NCI-H524 treated with DMSO at 0.1 percent for 48 hours (cell line): ENCODE data around the gene INTS1.

Experiments
- DNase-seq: peaks from one replicate; lab custom pipeline; 2025; lab: John Stamatoyannopoulos, UW

The INTS1 gene

DNA sequence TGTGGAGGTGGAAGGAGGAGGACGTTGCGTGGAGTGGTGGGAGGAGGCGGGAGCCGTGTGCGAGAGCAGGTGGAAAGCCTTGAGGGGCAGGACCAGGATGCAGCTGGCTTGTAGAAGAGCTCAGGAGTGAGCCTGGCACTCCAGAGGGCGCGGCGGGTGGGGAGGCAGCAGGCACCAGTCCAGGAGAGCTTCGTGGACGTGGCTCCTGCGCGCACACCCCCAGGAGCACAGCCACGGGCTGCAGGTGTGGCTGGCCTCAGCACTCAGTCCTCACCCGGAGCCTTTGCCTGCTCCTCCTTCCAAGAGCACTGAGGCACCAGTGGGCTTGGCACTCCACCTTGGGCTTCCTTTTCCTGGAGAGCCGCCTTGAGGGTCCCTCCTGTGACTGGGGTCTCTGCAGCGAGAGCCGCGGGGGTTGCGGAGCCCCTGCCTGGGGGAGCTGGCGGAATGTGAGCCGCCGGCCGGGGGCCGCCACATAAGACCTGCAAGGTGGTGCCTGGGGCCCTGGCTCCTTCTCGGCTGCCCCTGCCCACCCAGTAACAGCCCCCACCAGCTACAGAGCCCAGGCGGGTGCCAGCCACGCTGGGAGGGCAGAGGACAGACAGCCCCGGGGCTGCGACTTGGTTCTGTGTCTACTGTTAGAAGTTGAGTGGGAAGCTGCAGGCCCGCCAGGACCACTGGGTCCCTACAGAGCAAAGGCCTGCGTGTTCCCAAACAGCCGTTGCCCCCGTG, 37.4 kb upstream of the INTS1 start:
- DNase-seq, result no peak

DNA sequence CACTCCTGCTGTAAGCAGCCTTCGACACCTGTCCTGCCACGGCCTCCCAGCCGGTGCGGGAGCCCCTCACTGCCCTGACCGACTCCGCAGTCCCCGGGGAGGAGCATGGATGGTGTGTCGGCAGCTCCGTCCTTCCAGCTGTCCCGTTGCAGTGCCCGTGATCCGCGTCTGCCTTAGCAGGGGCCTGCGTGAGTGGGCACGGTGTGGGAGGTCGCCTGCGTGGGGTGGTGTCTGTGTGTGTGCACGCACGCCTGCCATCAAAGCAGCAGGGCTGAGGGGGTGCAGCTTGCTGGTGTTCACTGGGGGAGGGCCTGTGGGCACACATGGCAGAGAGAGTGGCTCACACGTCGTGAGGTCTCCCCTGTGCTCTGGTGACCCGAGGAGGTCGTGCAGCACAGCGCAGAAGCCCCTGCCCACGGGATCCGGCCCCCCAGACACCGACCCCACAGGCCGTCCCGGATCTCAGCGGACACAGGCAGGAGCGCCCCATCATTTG, 36.6 kb upstream of the INTS1 start:
- no peak for DNase-seq

- DNase-seq, result no peak
Observed at GRCh38 chr7:1539882-1540775, 35.9 kb upstream of the INTS1 start.

DNA sequence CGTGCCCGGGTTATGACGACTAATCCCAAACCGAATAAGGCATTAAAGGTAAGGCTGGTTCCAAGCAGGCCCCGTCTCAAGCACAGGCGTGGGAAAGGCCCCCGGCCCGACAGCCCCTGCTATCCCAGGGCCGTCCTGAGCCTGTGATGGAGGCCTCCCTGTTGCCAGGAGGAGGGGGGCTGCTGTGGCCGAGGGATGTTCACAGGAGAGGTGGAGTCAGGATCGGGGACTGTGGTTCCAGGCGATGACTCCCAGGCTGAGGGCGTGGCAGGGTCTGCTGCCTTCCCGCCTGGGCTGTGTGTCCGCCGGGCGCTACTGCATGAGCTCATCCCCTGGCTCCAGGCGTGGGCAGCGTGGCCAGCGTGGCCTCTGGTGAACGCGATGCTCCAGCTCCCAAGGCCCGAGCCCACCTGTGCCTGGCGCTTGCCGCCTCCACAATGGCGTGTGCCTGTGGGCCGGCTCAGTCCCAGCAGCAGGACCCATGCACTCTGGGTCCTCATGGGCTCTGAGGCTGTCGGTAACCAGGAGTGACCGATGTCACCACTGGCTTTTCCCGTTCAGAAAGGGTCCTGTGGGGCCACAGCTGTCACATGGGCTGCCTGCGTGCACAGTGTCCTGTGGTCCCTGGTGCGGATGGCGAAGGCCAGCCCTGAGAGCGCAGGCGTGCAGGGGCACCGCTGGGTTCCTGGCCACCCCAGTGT, 35.1 kb upstream of the INTS1 start:
- DNase-seq, result no peak

DNA sequence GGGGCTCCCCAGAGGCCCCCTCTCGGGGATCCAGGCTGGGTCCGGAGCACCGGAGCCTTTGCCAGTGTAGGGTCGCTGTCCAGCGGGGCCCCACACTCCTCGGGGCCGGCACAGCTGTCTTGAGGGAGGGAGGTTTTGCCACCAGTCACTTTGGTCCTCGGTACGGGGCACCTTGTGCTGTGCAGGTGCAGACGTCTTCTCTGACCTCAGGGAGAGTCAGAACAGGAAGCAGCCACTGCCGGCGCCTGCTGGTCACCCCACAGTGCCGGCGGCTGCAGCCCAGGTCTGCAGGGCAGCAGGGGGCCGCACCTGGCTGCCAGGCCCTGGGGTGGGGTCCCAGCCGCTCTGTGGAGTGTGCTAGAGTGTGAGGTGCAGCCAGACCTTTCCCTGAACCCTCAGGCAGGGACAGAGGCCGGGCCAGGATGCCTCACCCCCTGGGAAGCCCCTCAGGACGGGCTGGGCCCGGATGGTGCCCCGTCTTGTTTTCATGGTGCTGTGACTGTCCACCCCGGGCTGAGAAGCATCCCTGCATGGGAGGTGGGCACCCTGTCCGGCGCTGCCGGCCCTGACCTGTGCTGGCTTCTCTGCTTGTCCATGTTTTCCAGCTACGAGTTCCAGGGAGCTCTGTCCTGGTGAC, 34.5 kb upstream of the INTS1 start:
- DNase-seq, result no peak

DNA sequence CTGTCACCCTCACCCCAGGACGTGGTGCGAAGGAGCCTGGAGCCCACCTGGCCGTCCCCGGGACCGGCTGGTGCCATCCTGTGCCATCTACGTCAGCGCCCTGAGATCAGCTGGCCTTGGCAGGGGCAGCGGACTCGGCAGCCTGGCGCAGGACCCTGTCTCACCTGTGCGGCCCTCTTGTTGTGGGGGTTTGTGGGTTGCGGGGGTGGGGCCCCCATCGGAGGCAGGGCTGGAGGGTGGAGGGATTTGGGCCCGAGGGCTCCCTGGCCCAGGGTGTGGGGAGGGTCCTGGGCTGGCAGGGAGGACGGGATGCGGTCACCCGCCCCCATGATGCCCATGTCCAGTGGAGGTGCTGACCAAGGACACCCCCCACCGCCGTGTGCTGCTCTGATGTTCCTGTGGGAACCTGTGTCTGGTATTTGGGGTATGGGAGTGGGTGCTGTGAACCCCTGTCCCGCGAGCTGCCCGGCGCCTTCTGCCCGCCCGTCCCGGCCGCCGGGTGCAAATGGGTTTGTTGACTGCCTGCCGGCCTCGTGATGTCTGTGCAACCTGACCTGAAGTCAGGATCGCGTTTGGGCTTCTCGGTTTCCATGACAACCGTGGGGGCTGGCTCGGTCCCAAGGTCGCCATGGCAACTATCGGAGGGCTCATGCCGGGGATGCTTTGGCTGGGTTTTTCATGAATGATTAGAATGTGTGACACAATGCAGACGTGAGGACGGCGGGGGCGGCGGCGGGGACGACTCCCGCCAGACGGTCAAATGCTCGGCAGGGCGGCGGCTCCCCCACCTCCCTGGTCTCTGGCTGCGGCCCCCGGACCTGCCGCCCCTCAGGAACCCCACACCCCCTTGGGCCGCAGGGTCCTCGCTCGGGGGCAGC, 33.6 kb upstream of the INTS1 start:
- no peak for DNase-seq

DNA sequence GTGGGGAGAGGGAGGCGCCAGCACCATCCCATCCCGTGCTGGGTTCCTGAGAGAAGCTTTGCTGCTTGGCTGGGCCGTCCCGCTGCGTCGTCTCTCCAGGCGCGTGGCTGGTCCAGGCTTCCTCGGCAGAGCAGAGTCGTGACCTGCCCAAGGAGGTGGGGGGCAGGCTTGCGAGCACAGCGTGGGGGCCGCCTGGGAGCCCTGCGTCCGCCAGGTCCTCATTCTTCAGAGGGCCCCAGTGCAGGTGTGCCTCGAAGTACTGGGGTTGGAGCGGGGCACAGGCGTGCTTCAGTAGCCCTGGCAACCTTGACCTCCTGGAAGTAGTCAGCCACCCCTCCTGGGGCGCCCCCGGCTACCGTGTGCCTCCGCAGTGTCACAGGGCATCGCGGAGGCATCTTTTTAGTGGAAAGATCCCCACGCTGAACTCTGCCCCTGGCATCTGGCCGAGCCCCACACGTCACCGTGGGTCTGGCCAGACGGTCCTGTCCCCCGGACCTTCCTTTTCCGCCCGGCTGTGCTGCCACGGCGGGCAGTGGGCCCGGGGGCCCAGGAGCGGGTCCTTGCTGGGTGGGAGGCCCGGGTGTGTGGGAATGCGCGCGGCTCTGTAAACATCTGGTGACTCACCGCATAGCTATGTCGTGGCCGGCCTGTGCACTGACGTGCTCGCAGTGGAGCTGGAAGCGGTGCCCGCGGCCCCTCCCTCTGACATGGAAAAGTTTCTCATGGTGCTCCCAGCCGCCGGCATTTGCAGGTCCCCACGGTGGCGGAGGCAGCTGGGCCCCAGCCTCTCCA, 32.8 kb upstream of the INTS1 start:
- DNase-seq, result no peak

GRCh38 chr7:1536455-1536742, 32.2 kb upstream of the INTS1 start:
- DNase-seq, result no peak

DNA sequence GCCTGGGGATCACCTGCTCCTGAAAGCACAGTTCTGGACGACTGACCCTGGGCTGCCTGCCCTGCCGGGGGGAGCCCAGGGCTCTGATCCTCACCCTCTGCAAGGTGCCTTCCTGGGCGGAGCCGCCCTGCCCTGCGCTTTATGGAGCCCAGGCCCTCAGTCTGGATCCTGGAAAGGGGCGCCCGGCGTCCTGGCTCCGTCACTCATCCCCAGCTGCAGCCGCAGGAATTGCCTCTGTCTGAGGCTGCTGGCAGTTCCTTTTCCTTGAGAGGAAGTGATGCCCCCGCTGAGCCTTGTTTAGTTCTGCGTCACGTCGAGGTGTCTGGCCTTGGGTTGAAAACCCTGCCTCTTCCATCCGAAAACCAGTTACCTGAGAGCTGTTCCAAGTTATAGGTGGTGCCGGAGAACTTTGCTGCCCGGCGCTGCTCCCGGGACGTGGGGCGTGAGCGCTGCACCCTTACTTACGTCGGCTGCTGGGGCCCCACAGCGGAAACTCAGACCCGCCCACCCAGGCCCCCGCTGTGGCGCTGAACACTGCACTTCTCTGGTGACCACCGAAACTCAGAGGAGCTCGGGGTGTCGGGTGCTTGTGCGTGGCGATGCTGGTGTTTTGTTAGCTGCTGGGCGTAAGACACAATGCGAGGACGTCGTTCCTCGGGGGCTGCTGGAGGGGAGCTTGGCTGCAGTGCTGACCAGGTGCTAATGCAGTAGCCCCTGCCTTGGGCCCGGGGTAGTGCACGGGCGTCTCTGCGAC, 31.7 kb upstream of the INTS1 start:
- DNase-seq, result no peak

DNA sequence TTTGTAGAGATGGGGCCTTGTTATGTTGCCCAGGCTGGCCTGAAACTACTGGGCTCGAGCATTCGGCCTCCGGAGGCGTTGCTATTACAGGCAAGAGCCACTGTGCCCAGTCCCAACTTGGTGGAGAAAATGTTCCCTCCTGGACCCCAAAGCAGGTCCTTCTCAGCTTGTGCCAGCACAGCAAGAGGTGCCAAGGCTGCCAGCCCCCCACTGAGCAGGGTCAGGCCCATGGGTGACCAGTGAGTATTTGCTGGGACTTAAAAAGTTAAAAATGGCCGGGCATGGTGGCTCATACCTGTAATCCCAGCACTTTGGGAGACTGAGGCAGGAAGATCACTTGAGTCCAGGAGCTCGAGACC, 30.9 kb upstream of the INTS1 start:
- no peak for DNase-seq

- no peak for DNase-seq
Observed at GRCh38 chr7:1534330-1535099, 30.3 kb upstream of the INTS1 start.

DNA sequence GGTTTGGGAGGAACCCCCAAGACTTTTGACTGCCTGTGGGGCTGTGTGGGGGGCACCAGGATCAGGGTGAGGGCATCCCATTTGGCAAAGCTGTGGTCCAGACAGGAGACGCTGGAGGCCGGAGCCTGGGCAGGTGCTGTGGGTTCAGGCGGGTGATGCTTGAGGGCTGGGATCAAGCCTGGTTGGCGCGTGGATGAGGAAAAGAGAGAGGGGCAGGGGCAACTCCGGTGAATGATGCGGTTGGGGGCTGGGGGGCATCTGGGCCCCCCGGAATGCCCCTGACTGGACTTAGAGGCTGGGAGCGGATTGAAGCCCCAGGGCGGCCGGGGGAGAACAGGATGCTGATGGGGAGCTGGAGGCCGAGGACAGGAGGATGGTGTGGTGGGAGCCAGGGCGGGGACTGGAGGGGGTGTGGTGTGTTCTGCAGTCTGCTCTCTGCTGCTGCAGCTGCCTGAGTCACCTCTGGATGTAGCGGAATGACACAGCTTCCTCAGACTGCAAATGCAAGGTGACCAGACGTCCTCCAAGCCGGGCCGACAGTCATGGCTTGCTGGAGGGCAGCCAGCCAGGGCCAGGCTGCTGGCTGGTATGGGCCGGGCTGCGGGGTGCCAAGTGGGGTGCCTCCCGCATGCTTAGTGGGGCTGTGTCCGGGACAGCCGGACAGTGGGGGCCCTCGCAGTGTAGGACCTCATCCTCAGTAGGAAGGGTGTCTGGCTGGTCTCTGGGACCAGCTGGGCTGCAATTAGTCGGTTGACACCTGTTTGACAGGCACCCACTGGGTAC, 29.5 kb upstream of the INTS1 start:
- DNase-seq, result no peak

GRCh38 chr7:1533255-1533546, 29.0 kb upstream of the INTS1 start:
- DNase-seq, result no peak

- DNase-seq, result no peak
Observed at GRCh38 chr7:1532456-1533254, 28.5 kb upstream of the INTS1 start.

- no peak for DNase-seq
Observed at GRCh38 chr7:1531979-1532455, 27.8 kb upstream of the INTS1 start.

DNA sequence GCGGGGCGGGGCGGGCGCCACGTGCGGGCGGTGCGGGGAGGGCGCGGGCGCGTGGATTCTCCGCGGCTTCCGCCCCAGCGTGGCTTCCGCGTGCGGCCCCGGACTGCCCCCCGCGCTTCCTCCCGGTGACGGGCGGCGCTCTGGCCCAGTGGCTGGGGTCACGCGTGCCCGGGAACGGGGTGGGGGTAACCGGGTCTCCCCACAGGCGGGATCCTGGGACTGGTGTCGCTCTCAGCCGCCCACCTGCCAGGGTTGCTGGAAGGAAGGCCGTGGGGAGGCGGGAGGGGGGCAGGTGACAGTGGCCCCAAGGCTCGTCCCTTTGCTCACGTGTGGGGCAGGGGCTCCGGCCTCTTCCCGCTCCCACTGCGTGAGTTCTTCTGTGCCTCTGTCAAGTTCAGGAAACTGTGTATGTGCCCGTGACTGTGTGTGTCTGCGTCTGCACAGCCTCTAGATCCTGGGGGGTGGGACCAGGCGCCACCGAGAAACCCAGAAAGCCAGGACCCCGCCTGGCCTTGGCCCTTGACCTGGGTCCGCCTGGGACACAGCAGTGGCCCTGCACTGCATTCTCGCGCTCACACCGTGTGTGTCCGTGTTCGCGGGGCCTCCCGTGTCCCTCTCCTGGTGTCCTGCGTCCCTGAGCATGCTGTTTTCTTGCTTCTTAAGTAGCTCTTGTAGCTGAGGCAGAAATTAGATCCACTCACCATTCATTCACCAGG, 27.2 kb upstream of the INTS1 start:
- no peak for DNase-seq

DNA sequence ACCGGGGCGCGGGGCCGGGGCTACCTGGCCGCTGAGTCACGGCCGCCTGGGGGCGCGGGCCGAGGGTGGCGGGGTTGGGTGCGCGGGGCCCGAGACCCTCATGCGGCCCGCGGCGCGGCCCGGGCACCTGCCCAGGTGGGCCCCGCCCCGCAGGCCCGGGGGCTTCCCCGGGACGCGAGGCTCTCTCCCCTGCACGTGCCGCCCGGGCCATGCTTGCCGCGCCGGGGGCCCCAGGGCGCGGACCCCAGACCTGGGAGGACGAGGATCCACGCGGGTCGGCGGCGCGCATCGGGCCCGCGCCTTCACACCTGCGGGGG, 26.7 kb upstream of the INTS1 start:
- no peak for DNase-seq
